ENCODE measurements around the gene CXCL13. TPM values are rescaled to one million over a fixed set of nuclear protein-coding genes. Genes with fewer than 3 reads are reported as not detected.
"Not testable (repeated sequence)": the region's sequence is repeated elsewhere in the genome, so short reads cannot be mapped to it uniquely, and the experiment has no call there.

CXCL13 gene
- total RNA-seq, 1 donor from 2014 or later, result not detected

GRCh38 chr4:77601614-77602187 lies 3.9 kb upstream of the CXCL13 start:
- no peak for DNase-seq (ENCODE audit: low read depth in 2 of 2)

GRCh38 chr4:77613267-77613666 lies 7.6 kb downstream of the CXCL13 start:
- DNase-seq (ENCODE audit: low read depth in 2 of 2), result no peak

DNA sequence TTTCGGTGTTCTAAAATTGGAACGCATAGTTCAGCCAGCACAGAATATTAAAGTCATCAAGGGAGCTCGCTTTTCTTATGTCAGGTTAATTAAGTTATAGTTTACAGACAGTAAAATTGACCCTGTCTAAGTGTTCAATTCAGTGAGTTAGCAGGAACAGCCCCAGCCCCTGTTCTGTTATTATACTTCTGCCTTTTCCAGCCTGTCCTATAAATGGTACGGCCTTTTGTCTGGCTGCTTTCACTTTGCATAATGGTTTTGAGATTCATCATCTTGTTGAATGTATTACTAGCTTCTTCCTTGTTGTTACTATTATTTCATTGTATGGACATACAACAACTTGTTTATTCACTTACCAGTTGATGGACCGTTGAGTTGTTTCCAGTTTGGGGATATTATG lies 9.5 kb downstream of the CXCL13 start:
- no peak for DNase-seq (ENCODE audit: low read depth in 2 of 2)

DNA sequence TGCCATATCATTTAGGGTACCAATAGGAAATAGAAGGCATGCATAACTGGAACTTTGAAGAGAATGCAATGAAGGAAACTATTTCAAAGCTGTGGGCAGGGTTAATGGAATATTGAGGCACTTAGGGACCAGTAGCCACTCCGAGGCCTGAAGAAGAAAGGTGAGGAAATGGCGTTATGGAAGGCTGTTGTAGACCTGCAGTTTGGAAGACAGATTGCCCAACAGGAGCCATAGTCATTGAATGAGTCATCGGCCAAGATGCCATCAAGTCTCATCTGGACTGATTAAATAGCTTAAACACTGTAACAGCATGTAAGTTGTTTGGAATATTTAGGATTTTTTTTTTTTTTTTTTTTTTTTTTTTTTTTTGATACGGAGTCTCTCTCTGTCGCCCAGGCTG lies 11.6 kb downstream of the CXCL13 start:
- no peak for DNase-seq (ENCODE audit: low read depth in 2 of 2)

DNA sequence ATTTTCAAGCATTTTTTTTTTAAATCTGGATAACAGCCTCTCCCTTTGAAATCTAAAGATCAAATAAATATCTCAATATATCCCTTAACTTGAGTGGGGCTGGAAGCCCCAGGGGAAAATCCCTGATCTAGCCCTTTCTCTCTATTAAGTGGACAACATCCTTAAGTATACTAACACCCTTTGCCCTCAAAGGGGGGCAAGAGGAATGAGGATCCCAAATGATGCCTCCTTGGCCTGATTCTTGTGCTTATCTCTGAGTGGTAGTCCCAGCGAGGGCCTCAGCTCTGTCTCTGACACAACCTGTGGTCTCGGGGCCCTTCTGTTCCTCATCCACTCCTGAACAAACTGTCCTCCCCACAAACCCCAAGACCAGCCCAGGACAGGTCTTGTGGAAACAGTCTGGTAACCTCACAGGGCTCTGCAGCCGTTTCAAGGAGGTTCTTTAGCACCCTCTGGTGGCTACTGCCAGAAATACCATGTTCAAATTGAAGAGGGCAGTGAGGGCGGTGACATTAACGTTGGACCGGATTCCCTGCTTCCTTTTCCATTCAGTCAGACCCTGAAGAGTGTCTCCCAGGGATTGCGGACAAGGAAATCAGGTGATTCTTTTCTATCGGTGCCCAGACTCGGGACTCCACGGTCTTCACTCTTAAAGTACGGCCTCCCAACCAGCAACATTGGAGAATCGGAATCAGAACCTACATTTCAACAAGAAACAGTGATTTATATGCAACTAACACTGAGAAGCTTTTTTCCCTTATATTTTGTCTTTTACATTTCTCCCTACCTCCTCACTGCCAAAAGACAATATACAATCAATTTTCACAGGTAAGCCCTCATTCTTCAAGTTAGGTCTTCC lies 13.0 kb downstream of the CXCL13 start:
- DNase-seq (ENCODE audit: low read depth in 2 of 2), result peak; percentile 58 to 74

GRCh38 chr4:77619408-77619807 lies 13.8 kb downstream of the CXCL13 start:
- no peak for DNase-seq (ENCODE audit: low read depth in 2 of 2)

DNA sequence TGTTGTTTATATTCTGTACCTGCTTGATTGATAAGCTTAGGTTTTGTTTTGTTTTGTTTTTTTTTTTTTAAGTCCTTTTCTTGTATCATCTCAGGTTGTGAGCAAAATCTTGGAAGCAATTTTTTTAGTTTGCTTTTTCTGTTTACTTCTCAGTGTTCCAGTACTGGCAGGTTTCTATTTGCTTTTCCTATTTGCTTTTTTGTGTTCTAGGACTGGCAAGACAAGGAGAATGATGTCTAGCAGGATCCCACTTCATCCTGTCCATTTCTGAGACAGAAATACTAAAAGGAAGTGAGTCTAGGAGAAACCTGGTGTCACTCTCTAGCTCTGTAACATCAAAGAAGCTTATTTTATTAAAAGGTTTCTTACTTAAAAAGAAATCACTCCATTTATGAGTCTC lies 15.6 kb downstream of the CXCL13 start:
- DNase-seq (ENCODE audit: low read depth in 2 of 2), result no peak

DNA sequence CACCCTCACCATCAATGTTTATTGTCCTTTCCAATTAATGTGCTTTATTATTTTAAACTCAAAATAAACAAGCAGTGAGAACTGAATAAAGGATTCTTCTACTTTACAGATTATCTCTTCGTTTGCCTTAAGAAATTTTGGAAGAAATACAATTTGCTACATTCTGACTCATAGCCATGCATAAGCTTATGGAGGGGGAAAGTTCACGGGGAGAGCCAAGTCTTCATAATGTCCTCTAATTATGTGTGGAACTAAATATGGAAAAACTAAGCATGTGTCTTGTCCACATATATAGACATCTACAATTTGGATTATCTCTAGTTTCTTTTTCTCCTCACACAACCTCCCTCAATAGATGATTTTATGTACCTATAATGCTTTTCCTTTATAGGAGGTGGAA lies 17.5 kb downstream of the CXCL13 start:
- DNase-seq (ENCODE audit: low read depth in 2 of 2), result no peak

DNA sequence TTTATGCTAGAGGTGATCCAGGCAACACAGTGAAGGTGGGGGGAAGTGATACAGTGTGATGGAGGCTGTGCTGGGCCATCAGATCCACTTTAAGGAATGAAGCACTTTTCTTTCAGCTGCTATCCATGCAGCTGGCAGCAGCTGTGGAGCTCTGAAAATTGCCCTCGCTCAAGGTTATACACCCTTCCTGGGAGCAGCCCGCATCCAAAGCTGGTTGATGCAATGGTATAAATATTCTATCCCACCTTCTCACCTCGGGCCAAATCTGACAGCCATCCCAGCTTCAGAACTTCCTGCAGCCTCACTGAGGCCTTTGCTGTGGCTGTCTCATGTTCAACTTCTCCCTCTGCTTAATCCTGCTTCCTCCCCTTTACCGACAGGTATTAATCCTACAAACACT lies 18.6 kb downstream of the CXCL13 start:
- DNase-seq (ENCODE audit: low read depth in 2 of 2), result no peak

DNA sequence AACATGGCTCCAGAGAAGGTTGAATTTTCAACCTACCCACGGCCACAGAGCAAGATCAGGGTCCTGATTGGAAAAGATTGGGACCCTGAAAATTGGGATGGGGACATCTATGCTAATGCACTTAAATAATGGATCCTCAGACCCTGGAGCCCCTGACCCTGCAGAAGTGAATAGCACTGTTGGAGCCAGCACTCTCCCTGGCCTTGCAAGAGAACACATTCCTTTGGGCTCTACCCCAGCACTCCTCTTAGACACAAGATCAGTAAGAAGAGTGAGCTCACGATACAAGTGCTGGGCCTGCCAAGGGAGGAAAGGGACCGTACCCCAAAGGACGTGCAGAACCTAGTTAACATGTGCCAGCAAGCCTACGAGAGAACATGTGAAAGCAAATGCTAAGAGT lies 19.9 kb downstream of the CXCL13 start:
- no peak for DNase-seq (ENCODE audit: low read depth in 2 of 2)

DNA sequence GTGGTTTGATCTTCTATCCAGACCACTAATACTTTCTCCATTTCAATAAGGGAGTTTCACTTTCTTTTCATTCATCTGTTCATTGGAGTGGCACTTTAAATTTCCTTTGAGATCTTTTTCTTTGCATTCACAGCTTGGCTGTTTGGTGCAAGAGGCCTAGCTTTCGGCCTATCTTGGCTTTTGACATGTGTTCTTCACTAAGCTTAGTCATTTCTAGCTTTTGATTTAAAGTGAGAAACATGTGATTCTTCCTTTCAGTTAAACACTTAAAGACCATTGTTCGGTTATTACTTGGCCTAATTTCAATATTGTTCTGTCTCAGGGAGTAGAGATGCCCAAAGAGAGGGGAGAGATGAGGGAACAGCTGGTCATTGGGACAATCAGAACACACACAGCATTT lies 24.3 kb downstream of the CXCL13 start:
- DNase-seq (ENCODE audit: low read depth in 2 of 2), result no peak

DNA sequence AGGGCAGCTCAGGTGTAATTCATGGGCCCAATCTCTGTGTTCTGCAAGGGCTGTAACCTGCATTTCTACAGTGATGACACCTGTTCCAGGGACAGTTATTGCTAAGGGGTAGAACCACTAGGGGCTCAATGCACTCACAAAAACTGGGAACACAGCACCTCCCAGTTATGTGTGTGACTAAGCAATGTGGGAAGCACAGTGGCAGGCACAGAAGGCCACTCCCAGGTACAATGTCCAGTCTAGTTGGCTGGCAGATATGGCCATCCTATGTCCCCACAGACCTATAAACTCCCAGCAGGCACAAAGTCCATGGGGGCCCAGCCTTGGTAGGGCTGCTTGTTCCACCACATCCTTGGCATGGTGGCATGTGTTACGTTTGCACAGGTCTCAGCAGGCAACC lies 25.7 kb downstream of the CXCL13 start:
- DNase-seq (ENCODE audit: low read depth in 2 of 2), result no peak

- no peak for DNase-seq (ENCODE audit: low read depth in 2 of 2)
These were observed 28.6 kb downstream of the CXCL13 start for GRCh38 chr4:77634132-77634785.

- no peak for DNase-seq (ENCODE audit: low read depth in 2 of 2)
These were observed 29.6 kb downstream of the CXCL13 start for GRCh38 chr4:77635246-77635645.

GRCh38 chr4:77635876-77636275 lies 30.3 kb downstream of the CXCL13 start:
- no peak for DNase-seq (ENCODE audit: low read depth in 2 of 2)

DNA sequence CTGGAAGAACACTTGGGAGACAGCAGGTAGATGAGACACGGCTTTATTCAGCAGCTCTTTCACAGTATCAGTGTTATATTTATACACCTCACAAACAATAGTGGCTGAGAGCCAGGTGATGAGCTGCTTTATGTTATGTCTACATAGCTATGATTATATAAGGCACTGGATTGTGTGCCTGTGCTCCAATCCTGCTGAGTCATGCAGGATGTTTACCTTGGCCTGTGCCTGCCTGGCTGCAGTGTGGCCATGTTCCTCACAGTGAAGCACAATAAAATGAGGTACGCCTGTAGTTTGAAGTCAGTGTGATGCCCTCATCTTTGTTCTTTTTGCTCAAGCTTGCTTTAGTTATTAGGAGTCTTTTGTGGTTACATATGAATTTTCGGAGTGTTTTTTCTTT lies 31.3 kb downstream of the CXCL13 start:
- peak; percentile 97 to 98 for DNase-seq (ENCODE audit: low read depth in 2 of 2)

DNA sequence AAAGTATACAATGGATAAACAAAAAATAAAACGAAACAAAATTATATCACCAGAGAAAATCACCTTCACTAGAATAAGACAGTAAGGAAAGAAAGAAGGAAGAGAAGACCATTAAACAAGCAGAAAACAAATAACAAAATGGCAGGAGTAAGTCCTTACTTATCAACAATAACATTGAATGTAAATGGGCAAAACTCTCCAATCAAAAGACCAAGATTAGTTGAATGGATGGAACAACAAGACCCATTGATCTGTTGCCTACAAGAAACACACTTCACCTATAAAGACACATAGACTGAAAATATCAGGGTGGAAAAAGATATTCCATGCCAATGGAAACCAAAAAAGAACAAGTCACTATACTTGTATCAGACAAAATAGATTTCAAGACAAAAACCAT lies 38.4 kb downstream of the CXCL13 start:
- DNase-seq (ENCODE audit: low read depth in 2 of 2), result not testable (repeated sequence)

GRCh38 chr4:77650787-77651186 lies 45.2 kb downstream of the CXCL13 start:
- DNase-seq (ENCODE audit: low read depth in 2 of 2), result no peak

DNA sequence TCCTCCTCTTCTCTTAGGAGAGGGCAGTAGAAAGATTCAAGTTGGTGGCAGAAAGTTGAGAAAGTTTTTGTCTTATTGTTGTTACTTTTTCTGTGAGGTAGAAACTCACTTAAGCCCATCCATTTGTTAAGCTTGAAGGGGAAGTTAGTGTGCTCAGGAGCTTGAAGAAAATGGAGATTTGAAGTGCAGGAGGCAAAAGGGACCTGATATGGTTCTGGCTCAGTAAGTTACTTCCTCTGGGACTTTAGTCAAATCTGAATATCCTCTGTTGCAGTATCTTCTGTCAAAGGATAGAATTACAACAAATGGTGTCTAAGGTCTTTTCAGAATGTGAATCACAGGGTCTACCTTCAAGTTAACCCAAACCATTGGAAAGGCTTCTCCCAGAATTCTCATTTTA lies 46.2 kb downstream of the CXCL13 start:
- no peak for DNase-seq (ENCODE audit: low read depth in 2 of 2)

DNA sequence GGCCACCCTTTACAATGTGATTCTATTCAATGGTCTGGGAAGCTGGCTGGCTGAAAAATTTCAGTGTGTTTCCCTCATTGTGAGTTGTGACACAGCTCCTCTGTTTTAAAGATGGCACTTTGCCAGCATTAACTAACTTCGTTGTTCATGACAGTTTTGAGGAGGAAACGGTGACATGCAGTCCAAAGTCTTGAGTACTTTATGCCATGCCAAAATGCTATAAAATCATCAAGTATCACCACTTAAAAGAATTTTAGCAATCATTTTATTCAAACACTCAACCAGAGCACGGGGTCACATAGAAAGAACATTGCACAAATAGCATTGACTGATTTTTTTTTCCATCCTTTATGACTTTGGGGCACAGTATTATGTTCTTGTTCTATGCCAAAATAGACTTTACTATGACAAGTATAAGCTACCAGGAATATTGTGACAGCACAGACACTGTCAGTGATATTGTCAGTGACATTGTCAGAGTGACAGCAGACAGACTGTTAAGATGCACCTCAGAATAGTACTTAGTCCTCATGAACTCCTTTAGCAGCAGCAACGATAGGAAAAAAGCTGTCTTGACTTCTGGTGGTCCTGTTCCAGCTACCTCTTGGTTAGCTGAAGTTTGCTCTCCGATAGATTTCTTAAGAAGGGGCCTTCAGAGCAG lies 46.7 kb downstream of the CXCL13 start:
- DNase-seq (ENCODE audit: low read depth in 2 of 2), result peak in 1 of 2 donors; percentile 30

DNA sequence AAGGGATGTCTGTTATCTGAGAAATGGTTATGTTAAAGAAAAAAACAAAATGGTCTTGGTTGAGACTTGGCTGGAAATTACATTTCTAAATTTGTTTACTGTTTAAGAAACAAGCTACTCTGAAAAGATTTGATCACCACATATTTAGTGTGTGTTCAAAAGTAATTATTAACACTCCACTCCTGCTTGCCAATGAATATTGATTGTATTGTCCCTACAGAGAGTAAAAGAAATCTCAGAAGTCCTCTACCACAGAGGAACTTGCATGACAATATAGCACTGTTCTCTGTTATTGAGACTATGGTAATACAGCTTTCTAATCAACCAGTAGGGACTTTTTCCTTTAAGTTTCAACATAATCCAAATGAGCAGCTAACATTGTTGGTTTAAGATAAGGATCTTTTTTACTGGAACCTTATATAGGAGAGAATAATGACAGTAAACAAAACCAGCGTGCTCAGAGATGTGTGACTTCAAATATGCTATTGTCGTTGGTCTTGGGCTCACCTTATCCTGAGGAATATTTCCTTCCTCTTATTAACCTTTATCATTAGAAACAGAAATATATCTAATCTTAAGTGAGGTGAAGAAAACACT lies 47.6 kb downstream of the CXCL13 start:
- DNase-seq (ENCODE audit: low read depth in 2 of 2), result no peak

DNA sequence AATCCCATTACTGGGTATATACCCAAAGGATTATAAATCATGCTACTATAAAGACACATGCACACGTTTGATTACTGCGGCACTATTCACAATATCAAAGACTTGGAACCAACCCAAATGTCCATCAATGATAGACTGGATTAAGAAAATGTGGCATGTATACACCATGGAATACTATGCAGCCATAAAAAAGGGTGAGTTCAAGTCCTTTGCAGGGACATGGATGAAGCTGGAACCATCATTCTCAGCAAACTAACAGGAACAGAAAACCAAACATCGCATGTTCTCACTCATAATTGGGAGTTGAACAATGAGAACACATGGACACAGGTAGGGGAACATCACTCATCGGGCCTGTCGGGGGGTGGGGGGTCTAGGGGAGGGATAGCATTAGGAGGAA lies 54.7 kb downstream of the CXCL13 start:
- DNase-seq (ENCODE audit: low read depth in 2 of 2), result not testable (repeated sequence)

All from dermis microvascular lymphatic vessel endothelial cell (primary cell).